Glutamatergic neuron (in vitro differentiated cells): ENCODE data around the gene LIMA1. TPM values are rescaled to one million over a fixed set of nuclear protein-coding genes. Genes with fewer than 3 reads are reported as not detected.
"Not testable (repeated sequence)": the region's sequence is repeated elsewhere in the genome, so short reads cannot be mapped to it uniquely, and the experiment has no call there.

ENCODE experiments used
- DNase-seq: peaks from one replicate; pipeline ENCODE4 v3.0.0; 2022
- H3K27ac Mint-ChIP-seq: one replicate; pipeline ENCODE4 v1.8.0; 2020; ENCODE audit warnings: mild to moderate bottlenecking, mixed read lengths, inconsistent platforms; ENCODE audit not compliant: unreplicated experiment
- H3K27me3 Mint-ChIP-seq: one replicate; pipeline ENCODE4 v1.8.0; 2020; ENCODE audit warnings: mild to moderate bottlenecking, moderate library complexity, mixed read lengths, inconsistent platforms; ENCODE audit not compliant: unreplicated experiment
- H3K36me3 Mint-ChIP-seq: one replicate; pipeline ENCODE4 v1.8.0; 2020; ENCODE audit warnings: mild to moderate bottlenecking, mixed read lengths, inconsistent platforms; ENCODE audit not compliant: unreplicated experiment
- H3K4me1 Mint-ChIP-seq: one replicate; pipeline ENCODE4 v1.8.0; 2020; ENCODE audit warnings: mild to moderate bottlenecking, low read depth, mixed read lengths, inconsistent platforms; ENCODE audit not compliant: unreplicated experiment
- H3K4me3 Mint-ChIP-seq: one replicate; pipeline ENCODE4 v1.8.0; 2020; ENCODE audit warnings: mild to moderate bottlenecking, mixed read lengths, inconsistent platforms; ENCODE audit not compliant: unreplicated experiment
- H3K9me3 Mint-ChIP-seq: one replicate; pipeline ENCODE4 v1.8.0; 2020; ENCODE audit warnings: mild to moderate bottlenecking, moderate library complexity, mixed read lengths, inconsistent platforms; ENCODE audit not compliant: unreplicated experiment
- total RNA-seq: library from RNA; stranded (reverse); fragmentation: NEBNext Ultra II Directional; extraction: Animal tissue kit (Norgen Biotek cat#: 25700); gene quantifications from one replicate; pipeline ENCODE4 v1.2.1, GENCODE V29; 2021; ENCODE audit not compliant: unreplicated experiment
- TF ChIP-seq, protein P1 (sequence below): fragments of 200-600 bp; sonication (generic); IDR thresholded peaks from one replicate; pipeline ENCODE4 v1.5.0; 2021; ENCODE audit not compliant: partially characterized antibody, unreplicated experiment

LIMA1 gene
- total RNA-seq, 1 donor from 2014 or later: 69.4 TPM

- peak overlapping the region; percentile 4 for H3K27ac Mint-ChIP-seq
- DNase-seq: no peak
- H3K4me1 Mint-ChIP-seq: peaks cover 3% of the 10 kb centered on the region
- H3K9me3 Mint-ChIP-seq: no peaks in the 10 kb centered on the region
- peaks cover 4% of the 10 kb centered on the region for H3K27me3 Mint-ChIP-seq
- H3K36me3 Mint-ChIP-seq: no peaks in the 10 kb centered on the region
- TF ChIP-seq, protein P1, sequence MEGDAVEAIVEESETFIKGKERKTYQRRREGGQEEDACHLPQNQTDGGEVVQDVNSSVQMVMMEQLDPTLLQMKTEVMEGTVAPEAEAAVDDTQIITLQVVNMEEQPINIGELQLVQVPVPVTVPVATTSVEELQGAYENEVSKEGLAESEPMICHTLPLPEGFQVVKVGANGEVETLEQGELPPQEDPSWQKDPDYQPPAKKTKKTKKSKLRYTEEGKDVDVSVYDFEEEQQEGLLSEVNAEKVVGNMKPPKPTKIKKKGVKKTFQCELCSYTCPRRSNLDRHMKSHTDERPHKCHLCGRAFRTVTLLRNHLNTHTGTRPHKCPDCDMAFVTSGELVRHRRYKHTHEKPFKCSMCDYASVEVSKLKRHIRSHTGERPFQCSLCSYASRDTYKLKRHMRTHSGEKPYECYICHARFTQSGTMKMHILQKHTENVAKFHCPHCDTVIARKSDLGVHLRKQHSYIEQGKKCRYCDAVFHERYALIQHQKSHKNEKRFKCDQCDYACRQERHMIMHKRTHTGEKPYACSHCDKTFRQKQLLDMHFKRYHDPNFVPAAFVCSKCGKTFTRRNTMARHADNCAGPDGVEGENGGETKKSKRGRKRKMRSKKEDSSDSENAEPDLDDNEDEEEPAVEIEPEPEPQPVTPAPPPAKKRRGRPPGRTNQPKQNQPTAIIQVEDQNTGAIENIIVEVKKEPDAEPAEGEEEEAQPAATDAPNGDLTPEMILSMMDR: no peak
- H3K4me3 Mint-ChIP-seq: peak overlapping the region; percentile 94
Measured at GRCh38 chr12:50282721-50283228, 545 bp downstream of the LIMA1 start.

DNA sequence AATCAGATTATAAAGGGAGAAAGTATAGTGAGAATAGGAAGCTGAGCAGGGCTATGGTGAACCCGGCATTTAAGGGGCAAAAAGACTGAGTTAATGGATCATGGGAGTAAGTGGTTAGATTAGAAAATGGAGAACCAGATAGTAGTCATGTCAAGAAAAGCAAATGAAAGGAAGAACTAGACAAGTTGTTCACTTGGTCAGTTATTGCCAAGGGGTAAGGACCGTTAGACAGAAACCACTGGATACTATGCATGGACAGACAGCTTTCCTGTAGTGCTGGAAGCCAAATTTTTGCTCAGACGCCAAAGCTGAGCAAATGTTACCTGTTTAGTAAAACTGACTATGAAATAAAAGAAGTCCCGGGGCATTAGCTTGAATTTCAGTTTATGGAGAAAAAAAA lies 3.8 kb downstream of the LIMA1 start:
- H3K4me3 Mint-ChIP-seq: no peak overlapping the region
- TF ChIP-seq, protein P1: no peak
- no peaks in the 10 kb centered on the region for H3K36me3 Mint-ChIP-seq
- no peaks in the 10 kb centered on the region for H3K9me3 Mint-ChIP-seq
- peaks cover 4% of the 10 kb centered on the region for H3K27me3 Mint-ChIP-seq
- DNase-seq: no peak
- H3K4me1 Mint-ChIP-seq: peaks cover 3% of the 10 kb centered on the region
- no peak overlapping the region for H3K27ac Mint-ChIP-seq

DNA sequence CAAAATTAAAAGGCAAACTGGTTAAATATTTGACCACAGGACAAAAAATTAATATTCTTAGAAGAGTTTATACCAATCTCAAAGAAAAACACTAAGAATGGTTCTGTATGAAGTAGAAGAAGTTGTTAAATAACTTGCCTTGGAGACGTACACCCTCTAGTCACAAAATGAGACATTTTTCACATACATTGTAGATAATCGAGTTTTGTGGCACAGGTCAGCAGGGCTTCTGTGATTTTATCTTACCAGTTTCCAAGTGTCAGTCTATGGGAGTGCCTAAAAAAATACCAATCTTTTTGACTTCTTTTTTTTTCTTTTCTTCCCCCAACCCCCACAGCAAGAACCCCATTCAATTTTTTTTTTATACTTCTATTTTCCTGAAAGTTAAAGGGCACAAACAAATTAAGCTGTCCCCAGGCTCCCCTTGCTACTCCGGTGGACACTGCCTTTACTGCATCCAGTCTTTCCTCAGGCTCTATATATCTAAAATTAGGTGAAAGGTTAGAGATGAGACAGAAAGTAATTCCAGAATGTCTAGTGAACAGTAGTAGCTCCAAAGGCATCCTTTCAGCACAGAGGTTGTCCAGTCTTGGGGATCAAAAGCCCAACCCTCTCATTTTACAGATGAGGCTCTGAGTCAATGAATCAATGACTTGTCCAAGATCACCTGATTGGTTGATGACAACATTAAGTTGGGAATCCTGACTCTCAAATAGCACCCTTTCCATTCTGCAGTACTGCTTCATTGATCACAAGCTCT lies 6.2 kb downstream of the LIMA1 start:
- DNase-seq: no peak
- TF ChIP-seq, protein P1: no peak
- H3K27me3 Mint-ChIP-seq: no peaks in the 10 kb centered on the region
- no peaks in the 10 kb centered on the region for H3K36me3 Mint-ChIP-seq
- H3K27ac Mint-ChIP-seq: no peak overlapping the region
- no peaks in the 10 kb centered on the region for H3K4me1 Mint-ChIP-seq
- H3K4me3 Mint-ChIP-seq: no peak overlapping the region
- H3K9me3 Mint-ChIP-seq: no peaks in the 10 kb centered on the region

- H3K27ac Mint-ChIP-seq: no peak overlapping the region
- no peaks in the 10 kb centered on the region for H3K4me1 Mint-ChIP-seq
- no peaks in the 10 kb centered on the region for H3K36me3 Mint-ChIP-seq
- DNase-seq: no peak
- H3K27me3 Mint-ChIP-seq: no peaks in the 10 kb centered on the region
- H3K4me3 Mint-ChIP-seq: no peak overlapping the region
- TF ChIP-seq, protein P1: no peak
- H3K9me3 Mint-ChIP-seq: no peaks in the 10 kb centered on the region
Measured at GRCh38 chr12:50276068-50276467, 7.3 kb downstream of the LIMA1 start.

DNA sequence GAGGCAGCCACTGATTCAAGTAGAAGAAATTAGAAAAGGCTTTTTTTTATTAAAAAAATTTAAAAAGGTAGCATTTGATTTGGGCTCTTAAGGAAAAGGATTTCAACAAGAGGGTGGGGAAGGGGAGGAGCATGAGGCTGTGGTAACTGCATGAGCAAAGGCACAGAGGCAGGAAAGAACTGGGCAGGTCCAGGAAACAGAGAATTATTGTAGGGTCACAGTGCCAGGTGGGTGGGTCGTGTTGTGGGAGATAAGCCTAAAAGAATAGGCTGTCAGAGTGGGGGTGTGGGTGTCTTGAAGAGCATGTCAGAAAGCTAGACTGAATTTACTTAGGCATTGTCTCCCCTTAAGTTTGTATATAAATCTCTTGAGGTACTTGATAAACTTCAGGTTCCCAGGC lies 7.8 kb downstream of the LIMA1 start:
- Mint-ChIP-seq H3K36me3 (no peaks in the 10 kb centered on the region), H3K9me3 (no peaks in the 10 kb centered on the region), H3K27me3 (no peaks in the 10 kb centered on the region), H3K4me1 (no peaks in the 10 kb centered on the region), H3K4me3 (no peak overlapping the region), H3K27ac (no peak overlapping the region)
- TF ChIP-seq, protein P1: no peak
- no peak for DNase-seq

- H3K9me3 Mint-ChIP-seq, H3K4me1 Mint-ChIP-seq, H3K4me3 Mint-ChIP-seq, H3K27ac Mint-ChIP-seq, H3K27me3 Mint-ChIP-seq, H3K36me3 Mint-ChIP-seq, DNase-seq: not testable (repeated sequence)
Measured at GRCh38 chr12:50275127-50275526, 8.2 kb downstream of the LIMA1 start.
